Renal cortex interstitium (tissue), 11 donors: ENCODE data around the gene LY86. TPM values are rescaled to one million over a fixed set of nuclear protein-coding genes. Genes with fewer than 3 reads are reported as not detected.
"Not testable (repeated sequence)": the region's sequence is repeated elsewhere in the genome, so short reads cannot be mapped to it uniquely, and the experiment has no call there.

ENCODE experiments used
- DNase-seq, 11 donors: peaks; one replicate each; pipeline ENCODE4 v3.0.0-alpha.2; 2013; ENCODE audit warnings: low read depth in 9 of 11, low spot score in 4 of 11; ENCODE audit errors: extremely low read depth in 1 of 11
- polyA plus RNA-seq, 3 donors: library from polyadenylated mRNA; unstranded; fragments of 120-200 nt; gene quantifications; one replicate each; pipeline ENCODE4 v1.2.1, GENCODE V29; 2013; ENCODE audit not compliant: insufficient read length in 3 of 3

The LY86 gene
- polyA plus RNA-seq, 3 donors = 2.1 to 2.4 (median 2.4) TPM

DNA sequence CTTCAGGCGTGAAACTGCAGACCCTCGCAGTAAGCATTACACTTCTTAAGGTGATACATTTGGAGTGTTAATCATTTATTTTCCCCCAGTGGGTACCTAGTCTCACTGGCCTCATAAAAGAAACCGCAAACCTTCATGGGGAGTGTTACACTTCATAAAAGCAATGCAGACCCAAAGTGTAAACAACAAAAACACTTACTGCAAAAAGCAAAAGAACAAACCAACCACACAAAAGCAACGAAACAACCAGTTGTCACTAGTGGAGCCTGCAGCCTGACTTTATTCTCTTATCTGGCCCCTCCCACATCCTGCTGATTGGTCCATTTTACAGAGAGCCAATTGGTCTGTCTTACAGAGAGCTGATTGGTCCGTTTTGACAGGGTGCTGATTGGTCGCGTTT, 23.8 kb downstream of the LY86 start:
- no peak for DNase-seq

DNA sequence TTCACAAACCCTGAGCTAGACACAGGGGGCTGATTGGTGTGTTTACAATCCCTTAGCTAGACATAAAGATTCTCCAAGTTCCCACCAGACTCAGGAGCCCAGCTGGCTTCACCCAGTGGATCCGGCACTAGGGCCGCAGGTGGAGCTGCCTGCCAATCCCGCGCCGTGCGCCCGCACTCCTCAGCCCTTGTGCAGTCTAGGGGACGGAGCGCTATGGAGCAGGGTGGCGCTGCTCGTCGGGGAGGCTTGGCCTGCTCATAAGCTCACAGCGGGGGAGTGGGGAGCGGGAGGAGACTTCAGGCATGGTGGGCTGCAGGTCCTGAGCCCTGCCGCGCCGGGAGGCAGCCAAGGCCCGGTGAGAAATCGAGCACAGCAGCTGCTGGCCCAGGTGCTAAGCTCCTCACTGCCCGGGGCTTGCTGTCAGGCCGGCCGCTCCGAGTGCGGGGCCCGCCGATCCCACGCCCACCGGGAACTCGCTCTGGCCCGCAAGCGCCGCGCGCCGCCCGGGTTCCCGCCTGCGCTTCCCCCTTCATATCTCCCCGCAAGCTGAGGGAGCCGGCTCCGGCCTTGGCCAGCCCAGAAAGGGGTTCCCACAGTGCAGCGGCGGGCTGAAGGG, 24.7 kb downstream of the LY86 start:
- not testable (repeated sequence) for DNase-seq

DNA sequence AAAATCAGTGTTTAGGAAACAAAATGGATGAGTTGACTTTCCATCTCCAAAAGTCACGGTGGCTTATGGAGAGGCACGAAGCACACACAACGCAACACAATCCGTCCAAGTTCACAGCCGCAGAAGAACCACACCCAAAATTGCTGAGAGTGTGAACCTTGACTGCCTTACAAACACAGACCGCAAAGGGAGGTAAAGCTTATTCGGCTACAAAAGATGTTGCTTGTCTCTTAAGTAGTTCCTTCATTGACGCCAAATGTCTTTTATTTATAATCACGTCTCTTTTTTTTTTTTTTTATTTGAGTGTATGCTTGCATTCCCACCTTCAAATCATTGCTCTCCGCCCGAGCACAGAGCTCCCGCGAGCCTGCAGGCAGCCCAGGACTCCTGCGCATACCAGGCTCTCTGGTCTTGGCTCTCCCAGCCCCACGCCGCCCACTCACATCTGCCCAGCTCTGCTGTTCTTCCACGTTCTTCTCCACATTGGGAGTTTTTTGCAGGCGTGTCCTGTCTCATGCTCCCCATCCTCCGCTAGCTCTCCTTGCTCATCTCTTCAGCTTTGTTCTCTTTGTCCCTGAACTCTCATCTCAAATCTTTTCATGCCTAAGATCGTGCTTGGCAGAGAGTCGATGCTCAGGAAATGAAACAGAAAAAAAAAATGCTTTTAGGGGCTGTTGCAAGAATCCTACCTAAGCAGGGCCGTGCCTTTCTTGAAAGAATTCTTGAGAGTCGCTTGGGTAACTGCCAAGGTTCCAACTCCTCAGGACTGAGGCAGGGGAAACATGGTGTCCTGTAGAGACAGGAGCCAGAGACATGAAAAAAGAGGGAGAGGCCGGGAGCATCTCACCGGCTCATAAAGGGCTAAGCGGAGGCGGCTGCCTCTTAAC, 25.8 kb downstream of the LY86 start:
- no peak for DNase-seq

DNA sequence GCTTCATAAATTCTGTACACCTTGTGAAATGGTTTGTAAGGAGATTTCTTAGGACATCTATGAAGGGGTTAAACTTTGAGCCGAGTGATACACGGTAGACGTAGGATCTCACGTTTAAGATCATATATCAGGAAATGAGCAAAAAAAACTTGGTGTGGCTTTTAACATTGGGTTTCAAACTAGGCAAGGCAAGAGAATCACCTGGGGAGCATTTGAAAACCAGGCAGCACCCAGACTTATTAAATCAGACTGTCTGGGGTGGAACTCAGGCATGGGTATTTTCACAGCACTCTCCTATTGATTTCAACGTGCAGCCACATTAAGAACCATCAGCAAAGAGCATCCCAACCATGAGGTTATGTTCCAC, 26.4 kb downstream of the LY86 start:
- DNase-seq = no peak

DNA sequence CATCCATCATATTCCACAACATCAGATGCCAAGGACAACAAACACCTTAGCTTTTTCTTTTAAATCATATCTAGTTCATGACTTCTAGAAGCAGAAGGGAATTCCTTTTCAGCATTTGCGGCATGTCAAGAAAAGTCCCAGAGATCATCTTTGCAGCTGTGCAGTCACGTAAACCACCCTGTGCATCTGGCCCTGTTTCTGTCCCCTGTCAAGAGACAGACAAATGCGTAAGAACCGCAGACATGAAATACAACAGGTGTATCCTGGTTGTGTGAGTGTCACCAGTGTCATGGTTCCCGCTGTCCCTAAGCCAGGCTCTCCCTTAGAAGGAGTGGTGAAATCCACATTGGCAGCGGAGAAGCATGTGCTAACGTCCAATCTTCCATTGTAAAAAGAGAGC, 28.1 kb downstream of the LY86 start:
- DNase-seq = no peak

DNA sequence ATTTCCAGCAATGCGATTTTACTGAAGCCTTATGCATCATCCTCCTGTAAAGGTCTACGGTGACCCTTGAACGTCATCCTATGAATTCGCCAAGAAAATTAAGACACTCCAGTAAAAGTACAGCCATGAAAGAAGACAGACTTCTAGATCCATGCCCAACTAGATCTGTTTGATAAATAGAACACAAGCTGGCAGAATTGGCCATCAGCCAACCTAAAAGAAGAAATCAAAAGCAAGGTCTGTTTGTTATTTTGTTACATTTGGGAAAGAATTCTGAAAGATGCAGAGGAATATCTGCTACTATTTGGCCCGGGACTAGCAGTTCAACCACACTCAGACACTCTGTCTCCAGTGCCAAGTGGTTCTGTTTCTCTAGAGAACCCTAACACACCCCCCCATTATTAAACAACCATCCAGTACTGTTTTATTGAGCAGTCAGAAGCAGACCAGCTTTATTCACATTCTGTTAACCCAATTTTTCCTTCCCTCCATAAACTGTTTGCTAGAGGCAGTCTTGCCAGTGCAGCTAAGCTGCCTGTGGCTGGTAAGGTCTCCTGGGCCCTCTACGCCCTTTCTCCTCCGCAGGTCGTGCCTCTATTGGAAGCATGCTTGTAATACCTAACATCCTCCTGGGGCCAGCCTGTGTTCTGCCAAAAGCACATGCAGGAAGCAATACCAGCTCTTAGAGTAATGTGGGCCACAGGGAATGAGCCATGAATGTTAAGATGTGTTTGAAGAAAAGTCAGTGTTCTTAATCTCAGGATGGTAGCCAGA, 30.7 kb downstream of the LY86 start:
- DNase-seq = no peak

DNA sequence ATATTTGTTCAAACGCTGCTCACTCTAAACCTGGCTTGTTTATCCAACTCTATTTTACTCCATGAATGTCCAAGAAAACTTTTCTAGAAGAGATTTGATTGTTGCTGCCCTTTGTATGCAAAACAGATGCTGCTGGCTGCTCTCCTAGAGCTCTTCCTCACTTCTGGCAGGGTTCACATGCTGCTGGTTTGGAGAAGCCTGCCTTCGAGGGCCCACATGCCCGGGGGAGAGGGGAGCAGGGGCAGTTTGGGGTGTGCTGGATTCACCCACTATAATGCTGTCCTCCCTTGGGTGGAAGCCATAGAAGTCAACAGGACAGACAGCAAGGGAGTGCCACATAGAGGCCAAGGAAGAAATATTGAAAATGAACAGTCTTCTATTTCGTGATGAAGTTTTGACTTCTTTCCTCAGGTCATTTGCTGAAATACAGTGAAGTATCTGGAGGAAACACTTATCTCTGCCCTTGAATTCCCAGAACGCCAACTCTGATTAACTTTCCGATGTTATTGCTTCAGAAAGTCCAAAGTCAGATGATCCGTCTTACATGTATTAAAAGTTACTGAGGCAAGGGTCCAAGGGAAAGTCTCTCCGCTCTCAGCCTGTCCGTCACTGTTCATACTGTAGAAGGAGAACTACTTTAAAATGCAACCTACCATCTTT, 32.4 kb downstream of the LY86 start:
- no peak for DNase-seq

DNA sequence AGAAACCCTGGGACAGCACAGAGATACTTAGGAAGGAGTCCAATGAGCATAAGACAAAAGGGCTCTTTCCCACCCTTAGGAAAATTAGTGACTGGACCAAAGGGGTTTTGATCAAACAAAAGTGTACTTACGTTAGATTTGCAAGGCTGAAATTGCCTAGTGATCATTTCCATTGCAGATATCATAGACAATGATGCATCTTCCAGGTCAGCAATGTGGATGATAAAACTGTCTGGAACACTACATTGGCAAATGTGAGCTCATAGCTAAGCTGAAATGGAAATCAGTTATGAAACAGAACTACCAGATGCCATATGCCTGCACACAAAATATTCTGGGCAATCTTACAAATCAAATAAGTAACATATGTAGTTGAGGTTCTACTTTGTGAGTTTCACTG, 34.0 kb downstream of the LY86 start:
- no peak for DNase-seq

DNA sequence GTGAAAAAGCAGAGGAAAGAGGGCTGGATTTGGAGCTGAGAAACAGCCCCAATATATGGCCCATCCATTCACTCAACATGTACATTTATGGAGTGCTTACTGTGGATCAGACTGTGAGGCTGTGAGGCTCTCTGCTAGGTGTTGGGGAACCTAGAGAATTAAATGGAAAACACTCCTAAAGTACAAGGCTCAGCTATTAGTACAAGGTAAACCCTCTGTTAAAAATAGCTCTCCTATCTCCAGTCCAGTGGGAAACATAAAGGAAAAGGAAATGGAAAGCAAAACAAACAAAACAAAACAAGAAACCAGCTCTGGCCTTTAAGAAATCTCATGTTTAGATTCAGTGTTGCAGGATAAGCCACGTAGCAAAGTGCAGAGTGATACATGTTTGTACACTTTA, 35.0 kb downstream of the LY86 start:
- DNase-seq = no peak

DNA sequence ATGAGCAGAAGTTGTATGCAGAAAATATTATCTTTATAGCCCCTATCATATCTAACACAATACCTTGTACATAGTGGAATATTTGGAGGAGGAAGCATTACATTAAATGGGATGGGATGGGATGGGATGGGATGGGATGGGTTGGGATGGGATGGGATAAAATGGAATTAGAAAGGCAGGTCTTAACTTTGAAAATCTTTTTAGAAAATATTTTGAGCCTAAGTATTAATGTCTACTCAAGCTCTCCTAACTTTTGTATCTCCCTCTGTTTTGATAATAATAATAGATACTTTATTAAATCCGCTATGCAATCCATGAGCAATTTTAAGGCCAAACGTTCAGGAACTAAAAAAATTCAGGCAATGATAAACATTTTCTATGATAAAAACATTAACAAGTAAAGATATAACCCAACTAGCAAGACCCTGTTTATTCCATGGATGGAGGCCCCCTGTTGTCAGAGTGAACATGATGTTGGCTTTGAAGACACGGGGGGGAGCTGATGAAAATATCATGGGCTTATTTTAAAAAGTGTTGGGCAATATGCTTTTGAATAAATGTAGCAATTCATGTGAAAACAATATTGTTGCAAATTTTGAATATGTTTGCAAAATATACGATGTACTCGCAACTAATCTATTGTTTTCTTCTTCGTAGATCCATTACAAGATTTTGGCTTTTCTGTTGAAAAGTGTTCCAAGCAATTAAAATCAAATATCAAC, 35.9 kb downstream of the LY86 start:
- no peak for DNase-seq

DNA sequence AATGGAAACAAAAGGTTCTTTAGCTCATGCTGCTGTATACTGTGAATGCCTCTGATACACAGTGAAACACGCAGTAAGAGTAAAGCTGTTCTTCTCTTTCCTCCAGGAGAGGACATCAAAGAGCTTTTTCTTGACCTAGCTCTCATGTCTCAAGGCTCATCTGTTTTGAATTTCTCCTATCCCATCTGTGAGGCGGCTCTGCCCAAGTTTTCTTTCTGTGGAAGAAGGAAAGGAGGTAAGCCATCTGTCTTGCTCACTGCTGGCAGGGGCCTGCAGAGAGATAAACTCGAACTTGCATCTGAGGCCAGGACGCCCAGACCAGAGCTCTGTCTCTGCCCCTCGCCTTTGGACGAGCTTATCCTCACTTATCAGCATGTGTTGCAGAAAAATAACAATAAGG, 37.7 kb downstream of the LY86 start:
- no peak for DNase-seq

DNA sequence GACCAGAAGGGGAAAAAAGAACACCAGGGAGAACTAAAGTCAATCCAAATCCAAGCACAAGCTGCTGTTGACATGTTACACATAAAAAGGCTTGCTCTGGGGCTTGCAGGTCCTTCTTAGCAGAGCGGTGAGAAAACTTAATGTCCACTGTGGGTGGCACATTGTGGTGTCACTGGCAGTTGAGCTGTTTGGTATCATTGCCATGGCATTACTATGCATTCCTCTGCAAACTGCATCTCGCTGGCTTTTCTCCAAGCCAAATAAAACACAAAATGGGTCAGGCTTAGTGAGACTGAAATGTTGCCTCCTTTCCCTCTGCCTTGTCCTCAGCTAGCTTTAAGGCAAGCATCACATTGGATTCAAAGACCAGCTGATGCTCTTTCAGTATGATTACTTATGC, 40.9 kb downstream of the LY86 start:
- DNase-seq = peak in 2 of 11 donors; percentile 18 to 30

DNA sequence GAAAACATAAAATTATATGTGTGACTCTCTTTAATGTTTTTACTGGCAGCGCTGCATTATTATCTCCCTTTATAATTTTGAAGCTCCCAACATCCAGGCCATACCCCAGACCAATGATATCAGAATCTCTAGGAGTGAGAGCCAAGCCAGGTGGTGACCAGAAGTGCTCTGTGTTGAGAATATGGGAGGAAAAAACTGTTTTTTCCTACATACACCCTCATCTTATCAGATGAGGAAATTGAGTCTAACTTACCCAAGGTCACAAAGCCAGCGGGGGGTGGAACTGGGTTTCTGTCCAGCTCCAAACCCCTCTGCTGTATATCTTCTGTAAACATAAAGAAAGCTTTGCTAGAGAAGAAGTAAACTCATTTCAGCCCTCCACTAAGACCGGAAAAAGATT, 42.5 kb downstream of the LY86 start:
- DNase-seq = no peak

DNA sequence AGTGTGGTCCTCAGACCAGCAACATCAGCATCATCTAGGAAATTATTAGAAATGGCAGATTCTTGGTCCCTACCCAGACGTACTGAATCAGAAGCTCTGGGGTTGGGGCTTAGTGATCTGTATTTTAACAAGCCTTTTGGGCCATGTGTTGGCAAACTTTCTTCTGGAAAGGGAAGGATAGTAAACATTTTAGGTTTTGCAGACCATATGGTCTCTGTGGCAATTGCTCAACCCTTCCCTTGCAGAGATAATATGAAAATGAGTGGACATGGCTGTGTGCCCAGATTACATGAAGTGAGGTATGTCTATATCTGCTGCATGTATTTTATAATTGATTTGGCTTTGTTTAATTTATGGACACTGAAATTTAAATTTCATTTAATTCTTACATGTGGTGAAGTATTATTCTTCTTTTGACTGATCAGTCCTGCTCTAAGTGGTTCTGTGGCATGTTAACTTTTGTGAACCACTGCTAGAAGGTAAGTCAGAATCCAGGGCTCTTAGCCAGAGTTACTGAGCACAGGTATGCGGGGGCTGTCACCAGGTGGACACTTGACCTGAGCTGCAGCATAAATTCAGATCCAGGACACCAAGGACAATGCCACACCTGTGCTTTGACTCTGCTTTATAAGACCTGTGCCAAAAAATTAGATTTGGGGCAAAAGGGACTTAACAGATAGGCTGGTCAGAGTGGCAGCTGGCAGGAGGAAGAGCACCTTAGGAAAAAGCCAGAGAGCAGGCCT, 43.2 kb downstream of the LY86 start:
- no peak for DNase-seq

DNA sequence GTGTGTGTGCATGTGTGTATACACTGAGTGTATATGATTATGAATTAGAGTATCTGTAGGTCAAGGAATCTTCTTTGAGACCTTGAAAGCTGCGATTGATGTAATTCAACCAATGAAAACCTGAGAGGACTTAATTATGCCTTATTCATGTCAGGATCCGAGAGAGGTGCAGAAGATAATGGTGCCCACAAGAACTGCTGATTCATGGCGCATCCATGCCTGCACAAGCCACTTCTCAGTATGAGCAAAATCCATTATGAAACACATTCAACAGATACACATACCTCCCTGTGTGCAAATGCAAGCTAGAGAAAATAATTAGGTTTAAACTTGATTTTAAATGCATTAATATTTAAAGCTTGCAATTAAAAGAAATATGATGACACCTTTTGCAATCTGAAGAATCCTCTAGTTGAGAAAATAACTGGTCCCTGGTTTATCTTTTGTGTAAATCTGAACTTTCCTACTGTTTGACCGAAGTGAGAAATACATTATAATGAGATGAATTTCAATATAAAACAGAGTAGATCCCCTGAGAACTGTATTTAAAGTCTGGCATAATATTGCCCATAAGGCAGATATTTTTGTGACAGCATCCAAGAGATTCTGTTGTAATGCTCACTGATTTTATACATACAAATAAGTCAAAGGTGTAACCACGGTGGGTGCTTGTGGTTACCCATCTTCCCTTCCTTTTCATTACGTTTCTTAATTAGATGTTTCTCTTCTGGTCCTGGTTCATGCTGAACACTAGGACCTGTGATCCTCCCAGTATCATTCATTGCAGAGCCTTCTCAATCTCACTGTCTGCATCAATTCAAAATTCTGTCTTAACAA, 45.6 kb downstream of the LY86 start:
- DNase-seq = no peak

DNA sequence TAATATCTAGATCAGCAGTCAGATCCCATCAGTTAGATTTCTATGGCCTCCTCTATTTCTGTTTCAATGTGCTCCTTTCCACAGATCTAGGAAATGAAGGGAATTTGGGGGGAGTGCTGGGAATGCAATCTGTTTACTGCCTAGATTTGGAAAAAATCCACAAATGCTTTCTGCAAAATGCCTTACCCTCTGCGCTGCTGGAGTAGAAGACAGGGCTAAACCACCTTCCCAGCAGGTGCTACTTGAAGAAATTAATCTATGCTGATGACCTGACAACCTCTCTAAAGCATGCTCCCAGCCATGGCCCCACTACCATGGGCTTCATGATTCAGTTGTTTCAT, 46.2 kb downstream of the LY86 start:
- DNase-seq = no peak

DNA sequence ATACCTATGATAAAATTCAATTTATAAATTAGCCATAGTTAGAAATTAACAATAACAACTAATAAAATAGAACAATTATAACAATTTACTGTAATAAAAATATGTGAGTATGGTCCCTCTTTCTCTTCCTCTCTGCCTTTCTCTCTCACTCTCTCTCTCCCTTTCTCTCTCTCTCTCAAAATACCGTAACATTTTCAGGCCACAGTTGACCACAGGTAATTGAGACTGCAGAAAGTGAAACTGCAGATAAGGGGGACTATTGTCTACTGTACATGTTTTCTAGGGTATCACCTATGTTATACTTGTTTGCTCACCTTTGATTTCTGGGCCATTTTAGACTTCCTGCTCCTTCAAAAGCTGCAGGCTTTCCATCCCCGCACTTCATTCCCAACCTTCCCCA, 46.8 kb downstream of the LY86 start:
- DNase-seq = no peak

DNA sequence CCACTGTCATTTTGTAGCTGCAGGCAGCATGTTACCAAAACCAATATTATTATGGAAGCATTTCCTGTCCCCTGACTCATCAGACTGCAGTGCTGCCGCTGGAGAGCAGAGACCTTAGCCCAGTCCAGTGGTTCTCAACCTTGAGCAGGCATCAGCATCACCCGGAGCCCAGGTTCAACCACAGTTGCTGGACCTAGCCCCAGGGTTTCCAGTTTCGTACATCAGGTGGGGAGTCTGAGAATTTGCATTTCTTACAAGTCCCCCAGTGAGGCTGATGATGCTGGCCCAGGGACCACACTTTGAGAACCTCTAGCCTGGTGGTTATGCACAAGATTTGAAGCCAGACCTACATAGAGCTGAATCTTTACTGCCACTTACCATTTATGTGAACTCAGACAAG, 47.3 kb downstream of the LY86 start:
- DNase-seq = no peak
